DMS79 treated with DMSO at 0.1 percent for 48 hours (cell line): ENCODE data around the gene GPR4.
"Not testable (repeated sequence)": the region's sequence is repeated elsewhere in the genome, so short reads cannot be mapped to it uniquely, and the experiment has no call there.

Experiments used
- DNase-seq: peaks from one replicate; lab custom pipeline; 2025; lab: John Stamatoyannopoulos, UW

The GPR4 gene

DNA sequence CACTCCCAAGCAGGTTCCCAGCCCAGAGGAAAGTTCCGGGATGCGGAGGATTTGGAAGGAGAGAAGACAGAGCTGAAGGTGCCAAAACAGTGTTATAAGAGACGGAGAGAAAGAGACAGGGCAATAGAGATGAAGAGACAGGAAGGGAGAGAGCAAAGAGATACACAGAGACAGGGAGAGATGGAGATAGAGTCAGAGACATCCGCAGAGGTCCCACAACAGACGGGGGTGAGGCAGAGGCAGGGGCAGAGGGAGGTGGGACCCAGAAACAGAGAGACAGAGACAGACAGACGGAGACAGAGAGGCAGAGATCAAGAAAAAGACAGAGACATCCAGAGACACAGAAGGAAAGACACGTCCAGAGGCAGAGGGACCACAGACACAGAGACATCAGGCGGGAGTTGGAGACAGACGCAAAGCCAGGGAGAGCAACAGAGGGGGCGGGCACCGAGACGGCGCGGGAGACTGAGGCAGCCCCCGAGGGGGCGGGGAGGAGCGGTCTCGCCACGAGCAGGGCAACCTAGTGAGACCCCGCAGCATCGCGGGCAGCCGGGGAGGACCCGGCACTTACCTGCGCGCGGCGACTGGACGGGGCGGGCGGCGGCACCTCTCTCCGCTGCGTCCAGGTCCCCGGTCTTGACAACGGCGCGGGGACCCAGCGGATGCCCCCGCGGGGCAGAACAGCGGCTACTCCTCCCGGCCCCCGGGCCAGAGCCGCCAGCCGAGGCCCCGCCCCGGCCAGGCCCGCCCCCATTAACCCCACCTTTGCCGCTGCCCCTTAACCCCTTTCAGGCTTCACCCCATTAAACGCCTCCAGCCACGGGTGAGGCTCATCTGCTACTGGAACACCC, at the start of gene GPR4:
Gene GPR4 (minus strand): TSS at position 689 of the 851 bp plus-strand sequence. CDS start 10,346 bp downstream, outside the sequence.
- no peak for DNase-seq

DNA sequence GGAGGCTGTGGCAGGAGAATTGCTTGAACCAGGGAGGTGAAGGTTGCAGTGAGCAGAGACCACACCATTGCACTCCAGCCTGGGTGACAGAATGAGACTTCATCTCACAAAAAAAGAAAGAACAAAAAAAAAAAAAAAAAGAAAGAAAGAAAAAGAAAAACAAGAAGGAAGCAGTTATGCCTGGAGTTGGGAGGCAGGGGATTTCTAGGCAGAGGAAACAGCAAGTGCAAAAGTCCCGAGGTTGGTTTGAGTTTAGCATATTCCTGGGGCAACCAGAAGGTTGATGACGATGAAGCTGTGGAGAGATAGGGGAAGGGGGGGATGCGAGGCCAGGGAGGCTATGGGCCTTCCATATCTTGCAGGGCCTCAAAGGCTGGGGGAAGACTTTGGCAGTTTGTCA, 48.7 kb upstream of the GPR4 start:
- no peak for DNase-seq

DNA sequence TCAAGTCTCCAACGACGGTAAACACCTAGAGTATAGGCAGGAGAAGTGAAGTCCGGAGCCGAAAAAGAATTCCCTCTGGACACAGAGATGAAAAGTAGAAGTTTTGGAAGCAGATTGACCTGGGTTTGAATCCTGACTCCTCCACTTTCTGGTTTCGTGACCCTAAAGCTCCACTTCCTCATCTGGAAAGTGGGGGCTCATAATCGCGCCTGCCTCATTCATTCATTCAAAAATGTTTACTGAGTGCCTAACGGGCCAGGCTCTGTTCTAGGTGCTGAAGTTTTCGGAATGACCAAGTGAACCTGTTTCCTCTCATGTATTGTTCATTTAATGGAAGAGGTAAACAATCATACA, 44.3 kb upstream of the GPR4 start:
- DNase-seq: no peak

DNA sequence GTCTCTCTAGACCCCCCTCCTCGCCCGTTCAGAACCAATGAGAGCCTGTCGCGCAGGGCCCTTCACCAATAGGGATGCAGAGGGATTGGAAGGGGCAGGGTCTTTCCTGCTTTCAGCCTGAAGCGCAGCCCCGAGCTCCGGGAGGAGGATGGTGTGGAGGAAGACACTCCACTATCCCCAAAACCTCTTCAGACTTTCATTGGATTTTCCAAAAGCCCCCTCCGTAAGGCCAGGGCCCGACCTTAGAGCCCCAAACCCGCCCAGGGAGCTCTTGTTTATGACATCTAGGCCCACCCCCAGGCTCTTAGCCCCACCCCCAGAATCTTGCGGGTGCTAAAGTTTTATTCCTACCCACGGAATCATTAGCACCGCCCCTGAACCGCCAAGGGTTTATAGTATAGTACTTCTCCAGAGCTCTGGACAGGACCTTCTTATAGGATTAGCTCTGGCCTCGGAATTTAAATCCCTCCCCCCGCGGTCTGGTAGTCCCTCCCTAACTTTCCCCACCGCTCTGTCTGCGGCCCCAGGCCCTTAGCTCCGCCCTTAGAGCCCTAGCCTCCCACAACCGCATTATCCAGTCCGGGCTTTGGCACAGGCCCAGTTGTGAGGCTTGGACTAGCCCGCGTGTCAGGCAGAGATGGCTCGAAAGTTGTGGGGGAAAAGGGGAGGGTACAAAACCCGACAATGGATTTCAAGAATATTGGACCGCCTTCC, 43.8 kb upstream of the GPR4 start:
- peak; percentile 7 for DNase-seq

DNA sequence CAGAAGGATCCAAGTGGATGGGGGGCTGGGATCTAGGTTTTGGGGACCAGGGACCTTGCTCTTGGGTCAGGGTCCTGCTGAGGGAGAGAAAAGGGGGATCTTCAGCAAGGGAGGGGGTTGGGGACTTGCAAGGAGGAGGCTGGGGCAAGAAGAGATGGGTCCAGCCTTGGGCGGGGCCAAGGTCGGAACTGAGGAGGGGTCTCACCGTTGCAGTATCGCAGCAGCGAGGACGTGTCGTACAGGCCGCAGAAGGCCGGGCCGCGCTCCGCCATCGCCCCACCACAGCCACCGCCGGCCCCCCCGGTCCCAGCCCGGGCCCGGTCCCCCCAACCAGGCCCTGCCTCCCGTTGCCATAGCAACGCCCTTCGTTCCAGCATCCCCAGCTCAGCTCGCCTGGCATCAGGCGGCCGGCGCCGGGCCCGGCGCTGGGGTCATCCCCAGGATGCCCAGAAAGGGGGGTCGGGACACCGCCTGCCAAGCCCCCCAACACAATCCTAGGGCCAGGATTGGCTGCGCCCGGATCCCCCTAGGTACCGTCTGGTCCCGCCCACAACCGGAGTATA, 43.1 kb upstream of the GPR4 start:
- DNase-seq: no peak

DNA sequence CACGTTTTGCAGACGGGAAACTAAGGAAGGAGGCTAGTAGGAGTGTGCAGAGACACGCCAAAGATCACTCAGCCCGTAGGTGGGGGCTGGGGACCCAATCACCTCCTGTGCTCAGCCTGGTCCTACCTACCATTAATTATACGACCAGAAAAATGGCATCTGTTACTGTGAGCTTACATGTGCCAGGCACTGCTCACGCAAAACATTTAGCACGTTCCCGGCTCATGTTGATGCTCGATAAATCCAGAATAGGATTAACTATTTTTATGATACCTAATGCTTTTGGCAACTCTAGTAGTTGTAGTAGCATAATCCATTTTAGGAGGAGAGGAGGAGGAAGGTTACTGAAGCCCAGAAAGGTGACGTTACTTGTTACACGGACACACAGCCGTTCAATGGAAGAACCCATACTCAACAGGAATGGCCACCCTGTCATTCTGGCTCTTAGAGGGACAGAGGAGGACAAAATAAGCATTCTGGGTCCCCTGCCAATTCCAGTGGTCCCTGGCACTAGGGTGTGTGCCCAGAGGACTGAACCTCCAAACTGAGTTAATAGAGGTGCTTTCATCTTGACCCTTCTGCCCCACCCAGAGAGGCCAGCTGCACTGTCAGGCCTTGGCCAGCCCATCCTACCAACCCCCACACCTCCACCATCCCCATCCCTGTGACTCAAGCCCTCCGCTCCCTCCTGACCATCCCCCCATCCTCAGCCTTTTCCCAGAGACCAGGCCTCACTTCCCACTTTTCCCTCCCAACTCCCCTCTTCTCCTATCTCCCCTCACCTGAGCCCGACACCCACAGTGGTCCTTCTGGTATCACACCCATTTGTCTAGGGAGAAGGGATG, 42.1 kb upstream of the GPR4 start:
- no peak for DNase-seq

DNA sequence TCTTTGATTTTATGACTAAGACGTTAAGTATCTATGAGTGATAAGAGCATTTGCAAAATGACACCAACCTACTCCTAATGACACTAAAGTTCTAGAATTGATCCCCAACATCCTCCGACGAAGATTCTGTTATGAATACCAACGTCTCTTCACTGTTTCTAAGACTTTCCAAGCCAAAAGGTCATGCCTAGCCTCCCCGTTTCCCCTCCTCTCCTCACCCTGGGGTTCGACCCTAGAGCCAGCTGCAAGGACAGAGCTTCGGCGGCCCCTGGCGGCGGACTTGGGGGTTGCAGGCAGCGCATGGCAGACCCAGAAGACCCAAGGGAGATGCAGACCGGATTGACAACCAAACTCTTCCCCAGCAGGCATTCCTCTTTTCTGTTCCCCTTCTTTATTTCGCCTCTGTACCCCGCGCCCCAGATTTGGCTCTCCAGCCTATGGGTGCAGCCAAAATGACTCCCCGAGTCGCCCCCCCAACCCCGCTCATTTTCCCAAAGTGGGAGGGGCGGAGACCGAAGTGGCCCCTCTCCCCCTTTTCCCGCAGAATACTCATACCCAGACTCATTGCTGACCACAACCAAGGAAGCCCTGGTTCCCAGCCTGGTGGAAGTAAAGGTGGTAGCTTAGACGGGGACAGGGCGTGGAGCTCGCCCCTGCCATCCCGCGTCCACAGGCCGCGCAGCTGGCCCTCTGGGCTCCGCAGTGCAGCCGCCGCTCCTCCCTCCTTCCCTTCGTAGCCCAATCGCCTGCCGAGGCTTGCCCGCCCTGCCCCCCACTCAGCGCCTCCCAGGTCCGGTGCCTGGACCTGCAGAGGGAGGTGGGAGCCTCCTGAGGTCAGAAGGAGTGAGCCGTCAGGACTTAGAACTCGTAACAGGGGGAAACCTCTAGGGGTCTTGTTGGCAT, 41.3 kb upstream of the GPR4 start:
- peak; percentile 81 for DNase-seq

DNA sequence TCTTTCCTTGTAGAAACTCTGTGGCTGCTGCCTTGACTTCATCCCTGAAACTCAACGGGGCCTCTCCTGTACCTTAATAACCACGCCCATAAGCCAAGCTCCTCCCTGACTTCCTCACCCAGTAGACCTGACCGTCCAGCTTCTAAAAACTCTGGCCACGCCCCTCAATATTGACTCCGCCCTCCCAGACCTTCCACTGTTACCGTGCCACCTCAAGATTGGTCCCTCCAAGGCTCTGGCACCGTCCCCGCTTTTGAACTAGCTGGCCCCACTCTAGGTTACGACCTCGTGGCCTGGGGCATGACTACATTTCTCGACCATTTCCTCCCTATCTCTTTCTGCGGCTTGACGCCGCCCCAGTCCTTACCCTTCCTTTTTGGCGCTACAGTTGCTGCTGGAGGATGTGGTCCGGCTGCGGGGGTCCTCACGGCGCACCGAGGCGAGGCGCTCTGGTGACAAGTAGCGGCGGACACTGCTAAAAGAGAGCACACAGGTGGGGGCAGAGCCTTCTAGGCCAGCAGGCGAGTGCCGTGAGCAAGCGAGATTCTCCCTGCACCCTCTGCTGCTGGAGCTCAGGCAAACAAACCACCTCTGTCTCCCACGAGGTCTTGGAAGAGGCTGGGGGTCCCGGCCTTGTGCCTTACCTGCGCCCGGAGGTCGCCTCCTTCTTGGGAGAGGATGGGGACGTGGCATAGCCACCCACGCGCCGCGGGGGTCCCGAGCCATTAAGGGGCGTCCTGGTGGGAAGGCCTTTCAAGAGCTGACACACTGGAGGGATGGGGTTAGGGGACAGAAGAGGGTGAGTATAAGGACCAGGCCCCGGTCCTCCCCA, 39.5 kb upstream of the GPR4 start:
- peak; percentile 76 for DNase-seq

DNA sequence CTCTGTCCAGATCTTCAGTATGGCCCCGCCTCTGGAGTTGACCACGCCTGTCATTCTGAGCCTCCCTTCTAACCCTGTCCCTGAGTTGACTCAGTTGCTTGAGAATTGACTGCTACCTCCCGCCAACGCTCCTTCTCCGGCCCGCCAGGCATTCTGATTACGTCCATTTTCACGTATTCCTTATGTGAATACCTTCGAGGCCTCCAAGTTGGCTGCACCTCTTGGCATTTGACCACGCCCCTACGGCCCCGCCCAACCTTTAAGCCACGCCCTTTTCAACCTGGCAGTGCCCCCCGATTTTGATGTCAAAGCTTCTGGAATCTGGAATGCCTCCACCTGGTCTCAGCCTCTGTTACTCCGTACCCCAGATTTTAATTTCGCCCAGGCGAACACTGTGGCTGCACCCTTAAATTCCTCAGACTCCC, 38.8 kb upstream of the GPR4 start:
- DNase-seq: no peak

DNA sequence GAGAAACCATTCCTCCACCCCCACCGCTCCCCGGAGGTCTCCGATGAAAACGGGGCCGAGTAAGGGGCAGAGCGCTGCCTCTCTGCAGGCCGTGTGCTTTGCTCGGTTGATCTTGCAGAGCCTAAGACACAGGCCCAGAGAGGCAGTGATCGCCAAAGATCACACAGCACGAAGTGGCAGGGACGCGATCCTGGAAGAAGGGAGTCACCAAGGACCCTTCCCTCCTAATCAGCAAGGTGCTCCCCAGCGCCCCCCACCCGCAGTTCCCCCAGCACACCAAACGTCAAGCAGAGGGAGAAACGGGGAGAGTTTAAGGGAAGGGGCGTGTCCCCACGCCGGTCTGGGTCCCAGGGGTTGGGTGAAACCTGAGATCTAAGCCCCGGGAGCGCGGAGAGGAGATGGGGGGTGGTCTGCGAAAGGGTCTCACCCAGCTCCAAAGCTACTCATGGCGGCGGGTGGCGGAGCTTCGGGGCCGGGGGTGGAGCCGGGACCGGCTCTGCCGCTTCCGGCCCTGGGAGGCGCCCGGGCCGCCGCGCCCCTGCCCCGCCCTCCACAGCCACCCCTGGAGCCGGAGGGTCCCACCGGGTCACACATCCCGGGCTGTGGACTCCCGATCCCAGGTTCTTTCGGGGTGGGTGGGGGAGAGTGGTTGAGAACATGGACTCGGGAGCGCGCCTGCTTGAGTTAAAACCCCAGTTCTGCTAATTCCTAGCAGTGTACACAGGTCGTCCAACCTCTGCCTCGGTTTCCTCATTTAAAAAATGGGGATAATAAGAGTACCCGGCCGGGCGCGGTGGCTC, 37.1 kb upstream of the GPR4 start, which contains the start of gene EML2:
Gene EML2 (minus strand): TSS at position 468 of the 800 bp plus-strand sequence. CDS start 21 bp downstream, at position 447.
- peak; percentile 35 for DNase-seq

DNA sequence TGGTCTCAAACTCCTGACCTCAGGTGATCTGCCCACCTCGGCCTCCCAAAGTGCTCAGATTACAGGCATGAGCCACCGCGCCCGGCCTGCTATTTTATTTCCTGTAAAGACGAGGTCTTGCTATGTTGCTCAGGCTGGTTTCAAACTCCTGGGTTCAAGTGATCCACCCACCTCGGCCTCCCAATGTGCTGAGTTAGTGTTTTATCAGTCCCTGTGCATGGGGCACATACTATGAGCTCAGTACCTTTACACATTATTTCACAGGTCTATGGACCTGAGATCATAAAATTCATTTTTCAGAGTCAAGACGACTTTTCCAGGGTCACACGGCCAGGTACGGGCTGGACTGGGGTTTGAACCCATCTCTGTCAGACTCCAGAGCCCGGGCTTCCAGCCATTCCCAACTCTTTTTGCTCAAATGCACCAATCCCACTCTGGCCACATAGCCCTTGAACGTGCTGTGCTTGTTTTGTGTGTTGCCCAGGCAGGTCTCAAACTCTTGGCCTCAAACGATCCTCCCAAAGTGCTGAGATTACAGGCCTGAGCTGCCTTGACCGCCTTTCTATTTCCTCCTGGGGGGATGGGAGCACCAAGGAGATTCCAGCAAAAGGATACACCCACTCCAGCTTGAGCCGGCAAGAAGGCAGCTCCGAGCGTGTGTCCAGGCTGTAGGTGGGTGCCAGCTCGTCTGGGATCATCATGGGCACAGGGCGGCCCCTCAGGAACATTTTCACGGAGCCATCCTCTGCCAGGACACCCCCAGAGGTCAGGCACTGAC, 36.1 kb upstream of the GPR4 start:
- no peak for DNase-seq

DNA sequence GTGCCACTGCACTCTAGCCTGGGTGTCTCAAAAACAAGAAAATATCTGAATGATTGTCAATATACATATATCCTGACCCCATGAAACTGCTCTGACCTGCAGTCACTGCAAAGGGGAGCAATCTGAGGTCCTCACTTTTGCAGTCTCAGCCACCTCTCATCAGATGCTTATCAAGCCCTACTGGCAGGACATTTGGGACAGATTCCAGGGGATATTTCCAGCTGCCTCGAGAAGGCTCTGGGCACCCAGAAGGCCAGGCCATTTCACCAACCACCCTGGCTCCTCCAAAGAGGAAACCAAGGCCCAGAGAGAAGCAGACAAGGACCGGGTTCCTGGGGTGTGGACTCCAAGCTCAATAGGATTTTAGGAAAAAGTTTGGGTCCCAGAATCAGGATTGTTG, 34.9 kb upstream of the GPR4 start:
- DNase-seq: no peak

DNA sequence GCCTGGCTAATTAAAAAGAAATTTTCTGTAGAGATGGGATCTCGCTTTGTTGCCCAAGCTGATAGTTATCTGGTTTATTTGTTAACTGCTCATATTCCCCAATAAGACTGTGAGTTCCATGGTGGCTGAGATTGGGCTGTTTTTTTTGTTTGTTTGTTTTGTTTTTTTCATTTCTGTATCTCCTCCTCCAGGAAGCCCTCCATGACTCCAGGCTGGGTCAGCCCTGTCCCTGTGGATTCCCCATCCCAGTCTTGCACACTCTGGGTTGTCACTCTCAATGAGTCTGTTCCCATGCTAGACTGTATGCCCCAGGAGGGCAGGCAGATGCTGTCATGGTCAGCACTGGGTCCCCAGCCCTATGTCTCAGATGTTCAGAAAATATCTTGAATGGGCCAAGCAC, 34.3 kb upstream of the GPR4 start:
- DNase-seq: no peak

DNA sequence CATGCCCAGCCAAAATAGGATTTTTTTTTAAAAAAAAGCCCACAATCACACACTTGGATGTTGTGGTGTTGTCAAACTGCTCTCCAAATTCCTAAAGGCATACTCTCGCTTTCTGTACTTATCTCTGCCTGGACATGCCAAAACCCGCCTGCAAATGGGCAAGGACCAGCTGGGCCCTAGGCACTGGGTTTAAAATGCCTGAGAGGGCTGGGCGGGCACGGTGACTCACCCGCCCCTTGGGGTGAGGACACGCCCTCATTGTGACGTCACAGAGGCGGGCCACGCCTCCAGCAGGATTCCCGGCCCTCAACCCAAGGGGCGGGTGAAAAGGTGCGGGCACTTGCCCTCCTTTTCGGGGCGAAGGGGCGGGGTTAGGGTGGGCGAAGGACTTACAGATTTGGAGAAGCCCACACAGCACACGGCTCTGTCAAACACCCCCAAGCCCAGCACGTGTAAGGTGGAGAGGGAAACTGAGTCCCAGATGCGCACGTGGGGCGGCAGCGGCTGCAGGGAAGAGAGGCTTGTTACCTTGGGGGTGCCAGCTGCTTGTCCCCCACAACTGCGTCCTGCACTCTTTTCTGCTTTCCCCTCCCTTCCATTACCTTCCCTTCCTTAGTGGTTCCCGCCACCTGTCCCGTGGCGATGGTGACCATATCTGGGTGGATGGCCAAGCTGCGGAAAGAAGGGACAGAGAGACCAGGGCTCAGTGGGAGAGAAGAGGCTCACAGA, 30.6 kb upstream of the GPR4 start:
- peak; percentile 63 for DNase-seq

DNA sequence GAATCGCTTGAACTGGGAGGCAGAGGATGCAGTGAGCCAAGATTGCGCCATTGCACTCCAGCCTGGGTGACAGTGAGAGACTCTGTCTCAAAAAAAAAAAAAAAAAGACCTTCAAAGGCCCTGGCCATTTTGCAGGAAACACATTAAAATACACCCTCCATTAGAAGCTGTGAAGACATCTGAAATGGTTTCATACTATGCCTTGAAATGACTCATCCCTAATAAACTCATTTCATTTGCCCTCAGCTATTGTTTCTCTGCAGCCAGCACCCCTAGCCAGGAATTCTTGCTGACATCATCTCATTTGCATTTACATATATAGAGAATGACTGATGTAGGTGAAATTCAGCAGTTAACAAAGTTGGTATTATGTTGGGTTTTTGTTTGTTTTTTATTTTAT, 28.5 kb upstream of the GPR4 start:
- DNase-seq: no peak

DNA sequence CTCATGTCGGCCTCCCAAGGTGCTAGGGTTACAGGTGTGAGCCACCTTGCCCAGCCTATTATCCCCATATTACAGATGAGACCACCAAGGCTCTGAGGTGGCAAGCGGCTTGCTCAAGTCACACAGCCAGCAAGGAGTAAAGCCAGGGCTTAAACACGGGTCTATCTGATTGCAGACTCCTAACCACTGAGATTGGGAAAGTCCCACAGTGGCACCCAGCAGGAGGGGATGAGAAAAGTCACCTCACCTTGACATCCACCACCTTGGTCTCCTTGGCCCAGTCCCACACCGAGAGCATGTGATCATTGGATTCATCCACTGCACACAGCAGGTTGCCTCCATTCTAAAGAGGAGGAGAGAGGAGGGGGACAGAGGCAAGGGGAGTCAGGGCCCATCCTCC, 27.7 kb upstream of the GPR4 start:
- DNase-seq: no peak

DNA sequence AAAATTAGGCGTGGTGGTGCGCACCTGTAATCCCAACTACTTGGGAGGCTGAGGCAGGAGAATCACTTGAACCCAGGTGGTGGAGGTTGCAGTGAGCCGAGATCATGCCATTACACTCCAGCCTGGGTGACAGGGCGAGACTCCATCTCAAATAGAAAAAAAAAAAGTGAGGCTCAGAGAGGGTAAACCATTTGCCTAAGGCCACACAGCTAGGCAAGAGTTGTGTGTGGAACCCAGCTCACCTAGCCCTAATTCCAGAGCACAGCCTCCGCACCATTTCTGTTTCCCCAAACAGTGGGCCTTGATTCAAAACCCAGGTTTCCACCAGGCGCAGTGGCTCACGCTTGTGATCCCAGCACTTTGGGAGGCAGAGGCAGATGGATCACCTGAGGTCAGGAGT, 26.2 kb upstream of the GPR4 start:
- DNase-seq: not testable (repeated sequence)

DNA sequence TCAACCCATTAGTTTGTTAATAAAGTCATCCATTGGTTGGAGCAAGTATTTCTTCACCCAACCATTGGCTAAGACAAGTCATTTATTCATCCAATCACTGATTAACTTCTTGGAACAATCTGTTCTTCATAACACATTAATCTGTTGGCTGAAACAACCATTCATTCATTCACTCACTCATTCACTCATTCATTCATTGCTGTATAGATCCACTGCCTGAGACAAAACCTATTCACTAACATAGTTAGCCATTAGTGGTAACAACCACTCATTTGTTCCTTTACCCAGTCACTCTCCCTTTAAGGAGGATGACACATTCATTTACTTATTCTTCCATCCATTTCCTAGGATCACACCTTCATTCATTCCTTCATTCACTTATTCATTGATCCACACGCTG, 22.0 kb upstream of the GPR4 start:
- DNase-seq: no peak
